GM20431 (cell line): ENCODE results near the gene SLC23A3.
"Not testable (repeated sequence)": the region's sequence is repeated elsewhere in the genome, so short reads cannot be mapped to it uniquely, and the experiment has no call there.

Experiments used
- in situ Hi-C: fragments of 300-500 bp; cut with MseI, MboI; formaldehyde crosslinking; loops from one replicate; pipeline ENCODE4 v1.15.0; 2020; ENCODE audit warnings: low sequenced_read_pairs; ENCODE audit not compliant: unreplicated experiment

Gene SLC23A3

GRCh38 chr2:219205981-219206327, 36.1 kb upstream of the SLC23A3 start:
- in situ Hi-C loops, result no loop called here

GRCh38 chr2:219205165-219205538, 35.3 kb upstream of the SLC23A3 start:
- in situ Hi-C loops, result no loop called here

- in situ Hi-C loops, result no loop called here
Measured at GRCh38 chr2:219204425-219205164, 34.8 kb upstream of the SLC23A3 start.

- in situ Hi-C loops, result not testable (repeated sequence)
Measured at GRCh38 chr2:219201331-219201730, 31.5 kb upstream of the SLC23A3 start.

GRCh38 chr2:219200502-219201326, 30.9 kb upstream of the SLC23A3 start:
- in situ Hi-C loops, result not testable (repeated sequence)

- in situ Hi-C loops, result no loop called here
Measured at GRCh38 chr2:219199470-219200211, 29.8 kb upstream of the SLC23A3 start.

GRCh38 chr2:219198974-219199373, 29.1 kb upstream of the SLC23A3 start:
- in situ Hi-C loops, result no loop called here

- in situ Hi-C loops, result no loop called here
Measured at GRCh38 chr2:219197388-219197787, 27.6 kb upstream of the SLC23A3 start.

GRCh38 chr2:219186754-219187456, 17.1 kb upstream of the SLC23A3 start:
- in situ Hi-C loops, result no loop called here

GRCh38 chr2:219184121-219184520, 14.3 kb upstream of the SLC23A3 start:
- in situ Hi-C loops, result no loop called here

- in situ Hi-C loops, result no loop called here
Measured at GRCh38 chr2:219183151-219183772, 13.4 kb upstream of the SLC23A3 start.

GRCh38 chr2:219182331-219183150, 12.7 kb upstream of the SLC23A3 start:
- in situ Hi-C loops, result no loop called here

GRCh38 chr2:219181531-219181930, 11.7 kb upstream of the SLC23A3 start:
- in situ Hi-C loops, result no loop called here

GRCh38 chr2:219180961-219181360, 11.1 kb upstream of the SLC23A3 start:
- in situ Hi-C loops, result no loop called here

- in situ Hi-C loops, result no loop called here
Measured at GRCh38 chr2:219179601-219180465, 10.0 kb upstream of the SLC23A3 start.

- in situ Hi-C loops, result no loop called here
Measured at GRCh38 chr2:219178377-219179175, 8.7 kb upstream of the SLC23A3 start.
